HG03354 (cell line): ENCODE results near the gene MAGI2.

Experiments used
- ATAC-seq: cut with Tn5 transposase; IDR thresholded peaks from one replicate; pipeline ENCODE4 v1.9.1; 2021; ENCODE audit warnings: mild to moderate bottlenecking; ENCODE audit not compliant: unreplicated experiment, poor library complexity, severe bottlenecking

Gene MAGI2

DNA sequence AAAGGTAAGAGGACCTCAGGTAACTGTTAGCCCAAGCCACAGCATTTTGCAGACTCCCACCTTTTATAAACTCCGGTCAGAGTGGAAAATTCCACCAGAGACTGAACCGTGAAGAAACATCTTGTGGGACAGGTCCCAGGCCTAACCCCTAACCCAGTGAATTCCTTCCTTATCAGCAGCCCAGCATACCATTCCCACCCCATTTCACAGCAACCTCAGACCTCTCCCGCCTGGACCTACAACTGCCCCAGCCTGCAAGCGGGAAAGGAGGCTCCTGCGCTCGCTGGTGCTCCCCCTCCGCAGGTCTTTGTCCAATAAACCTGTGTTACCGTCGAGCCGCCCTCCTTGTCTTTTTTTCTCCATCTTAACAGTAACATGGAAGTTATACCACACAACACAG is 736.6 kb downstream of the MAGI2 start:
- ATAC-seq, result no peak

DNA sequence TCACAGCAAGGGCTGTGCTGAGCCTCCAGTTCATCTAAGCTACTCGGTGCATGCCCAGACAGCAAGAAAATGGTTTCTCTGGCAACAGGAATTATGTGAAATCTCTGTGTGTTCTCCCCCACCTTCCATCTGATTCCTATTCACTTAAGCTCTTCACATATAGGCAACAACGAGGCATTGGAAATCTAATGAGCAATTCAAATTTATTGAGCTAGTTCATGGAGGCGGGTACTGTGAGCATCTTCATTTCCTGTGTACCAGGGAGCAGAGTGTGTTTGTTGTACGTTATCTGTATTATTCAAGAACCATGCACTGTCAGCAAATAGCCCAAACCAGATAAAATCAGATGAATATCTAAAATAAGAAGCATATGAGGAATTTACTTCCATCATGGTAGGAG is 739.1 kb downstream of the MAGI2 start:
- ATAC-seq, result no peak

DNA sequence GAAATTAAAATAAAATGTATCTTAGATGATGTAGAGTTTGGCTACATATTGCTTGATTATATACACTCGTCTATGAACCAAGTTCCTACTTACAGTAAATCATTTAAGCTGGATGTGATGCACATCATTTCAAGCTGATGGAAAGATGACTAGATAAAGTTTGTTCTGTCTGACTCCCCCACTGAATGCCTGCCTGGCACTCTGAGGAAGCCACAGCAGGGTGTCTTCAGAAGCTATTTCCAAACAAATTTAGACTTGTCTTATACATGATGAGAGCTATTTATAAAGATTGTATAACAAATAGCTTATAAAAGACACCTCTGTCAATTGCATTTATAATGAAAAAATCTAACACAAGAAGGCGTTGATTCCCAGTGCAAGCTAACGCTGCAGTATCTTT is 741.4 kb downstream of the MAGI2 start:
- no peak for ATAC-seq

DNA sequence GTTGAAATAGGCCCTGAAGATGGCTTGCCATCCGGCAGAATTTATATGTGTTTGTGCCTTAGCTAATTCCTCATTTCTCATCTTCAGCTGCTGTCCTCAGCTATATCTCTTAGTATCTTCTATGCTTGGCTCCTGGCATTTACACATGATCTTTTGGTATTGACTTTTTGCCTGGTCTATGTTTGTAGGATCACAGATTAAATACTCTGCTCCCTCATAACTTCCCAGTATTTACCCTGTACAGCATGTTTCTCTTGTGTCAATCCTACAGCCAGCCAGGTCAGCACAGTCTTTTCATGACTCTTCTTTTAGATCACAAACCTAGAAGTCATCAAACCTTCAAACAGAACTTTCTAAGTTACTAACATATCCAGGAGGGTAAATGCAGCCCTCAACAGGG is 743.8 kb downstream of the MAGI2 start:
- no peak for ATAC-seq

DNA sequence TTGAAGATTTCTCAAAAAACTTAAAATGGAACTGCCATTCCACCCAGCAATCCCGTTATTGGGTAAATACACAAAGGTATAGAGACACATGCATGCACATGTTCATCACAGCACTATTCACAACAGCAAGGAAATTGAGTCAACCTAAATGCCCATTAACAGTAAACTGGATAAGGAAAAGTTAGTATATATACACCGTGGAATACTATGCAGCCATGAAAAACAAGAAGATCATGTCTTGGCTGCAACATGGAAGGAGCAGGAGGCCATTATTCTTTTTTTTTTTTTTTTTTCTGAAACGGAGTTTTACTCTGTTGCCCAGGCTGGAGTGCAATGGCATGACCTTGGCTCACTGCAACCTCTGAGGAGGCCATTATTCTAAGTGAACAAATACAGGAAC is 749.0 kb downstream of the MAGI2 start:
- no peak for ATAC-seq

- ATAC-seq, result no peak
Observed at GRCh38 chr7:78703391-78703790, 750.1 kb downstream of the MAGI2 start.

DNA sequence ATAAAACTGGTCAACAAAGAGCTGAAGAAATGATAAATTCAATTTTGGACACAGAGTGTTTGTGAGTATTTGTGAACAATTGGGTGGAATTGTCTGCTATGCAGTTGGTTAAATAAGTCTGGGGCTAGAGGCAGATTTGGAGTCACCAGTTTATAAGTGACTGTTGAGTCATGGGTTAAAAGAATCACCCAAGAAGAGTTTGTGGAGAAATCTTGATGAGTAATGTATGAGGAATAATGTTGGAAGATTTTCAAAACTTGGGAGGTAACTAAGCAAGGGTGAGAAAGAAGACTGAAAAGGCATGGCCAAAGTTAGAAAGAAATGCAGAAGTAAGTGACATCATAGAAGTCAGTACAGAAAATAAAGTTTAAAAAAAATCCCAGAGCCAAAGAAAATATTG is 750.7 kb downstream of the MAGI2 start:
- ATAC-seq, result no peak

- ATAC-seq, result no peak
Observed at GRCh38 chr7:78695826-78696225, 757.6 kb downstream of the MAGI2 start.

DNA sequence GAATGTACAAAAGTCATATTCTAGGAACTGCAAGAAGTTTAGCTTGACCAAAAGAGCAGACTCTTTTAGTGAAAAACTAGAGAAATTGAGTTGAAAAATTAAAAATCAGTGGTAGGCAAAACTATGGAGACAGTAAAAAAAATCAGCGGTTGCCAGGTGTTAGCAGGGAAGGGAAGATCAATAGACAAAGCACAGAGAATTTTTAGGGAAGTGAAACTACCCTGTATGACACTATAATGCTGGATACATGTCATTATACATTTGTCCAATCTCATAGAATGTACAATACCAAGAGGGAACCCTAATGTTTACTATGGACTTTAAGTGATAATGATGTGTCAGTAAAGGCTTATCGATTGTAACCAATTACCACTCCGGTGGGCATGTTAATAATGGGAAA is 761.9 kb downstream of the MAGI2 start:
- ATAC-seq, result no peak

- no peak for ATAC-seq
Observed at GRCh38 chr7:78690174-78690573, 763.3 kb downstream of the MAGI2 start.

DNA sequence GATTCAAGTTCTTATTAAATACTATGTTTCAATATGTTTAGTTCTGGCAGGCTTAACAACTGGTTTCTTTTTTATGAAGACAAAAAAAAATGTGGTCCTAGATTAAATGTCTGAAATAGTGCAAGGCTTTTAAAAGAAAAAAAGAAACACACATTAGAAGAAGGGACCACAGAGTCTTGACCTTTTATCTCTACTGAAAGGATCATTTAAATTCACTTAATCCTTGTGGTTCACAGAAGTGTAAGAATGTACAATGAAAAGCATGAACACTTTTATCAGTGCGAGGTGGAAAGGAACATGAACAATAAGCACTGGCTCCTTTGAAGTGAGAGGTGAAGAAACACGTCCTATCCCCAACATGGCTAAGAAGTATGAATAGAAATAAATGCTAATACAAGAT is 765.1 kb downstream of the MAGI2 start:
- ATAC-seq, result no peak

DNA sequence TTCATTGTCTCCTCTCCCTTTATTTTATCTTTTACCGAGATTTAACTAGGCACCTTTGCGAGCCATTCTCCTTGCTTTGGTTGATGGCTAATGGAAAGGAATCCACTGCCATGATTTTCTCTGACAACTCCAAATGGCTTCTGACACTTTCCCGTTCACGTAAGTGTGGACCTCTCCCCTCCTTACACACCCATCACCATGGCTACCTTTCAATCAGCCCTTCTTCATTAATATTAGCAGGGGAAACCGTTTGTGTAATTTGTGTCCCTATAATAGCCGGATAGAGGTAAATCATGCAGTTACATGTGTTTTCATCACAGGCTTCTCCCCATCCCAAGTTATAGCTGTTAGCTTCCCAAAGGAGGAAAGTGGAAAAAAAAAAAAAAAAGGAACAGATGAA is 767.3 kb downstream of the MAGI2 start:
- no peak for ATAC-seq

DNA sequence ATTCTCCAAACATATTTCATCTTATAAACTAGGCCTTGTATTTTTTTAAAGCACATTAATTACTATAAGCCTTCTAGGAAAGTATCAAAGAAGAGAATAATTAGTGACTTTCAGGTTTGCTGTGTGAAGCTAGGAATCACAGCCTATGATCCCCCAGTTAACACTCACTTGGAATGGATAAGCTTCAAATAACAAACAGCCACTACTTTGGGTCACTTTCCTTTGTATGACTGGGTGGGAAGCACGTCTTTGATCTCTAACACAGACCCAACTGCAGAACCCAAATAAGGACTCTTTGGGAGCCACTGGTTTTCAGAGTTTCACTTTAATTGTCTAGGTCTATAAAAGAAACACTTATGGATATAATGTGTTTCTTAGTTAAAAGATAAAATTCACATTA is 769.3 kb downstream of the MAGI2 start:
- no peak for ATAC-seq

DNA sequence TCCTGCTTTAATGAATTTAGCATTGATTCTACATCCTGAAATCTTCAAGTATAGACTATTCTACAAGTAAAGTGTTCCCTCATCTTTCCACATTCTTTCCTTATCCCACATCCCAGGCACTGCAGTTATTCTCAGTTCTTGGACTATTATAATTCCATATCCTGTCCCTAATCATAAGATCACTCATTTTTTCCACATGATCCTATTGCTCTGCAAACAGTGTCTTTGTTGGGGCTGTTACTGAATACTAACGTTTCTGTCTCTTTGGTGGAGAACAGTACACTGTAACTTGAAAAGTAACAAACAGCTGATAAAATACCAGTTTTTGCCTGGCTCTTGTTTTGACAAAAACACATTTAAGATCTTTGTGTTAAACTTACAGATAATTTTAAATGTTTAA is 769.9 kb downstream of the MAGI2 start:
- no peak for ATAC-seq

DNA sequence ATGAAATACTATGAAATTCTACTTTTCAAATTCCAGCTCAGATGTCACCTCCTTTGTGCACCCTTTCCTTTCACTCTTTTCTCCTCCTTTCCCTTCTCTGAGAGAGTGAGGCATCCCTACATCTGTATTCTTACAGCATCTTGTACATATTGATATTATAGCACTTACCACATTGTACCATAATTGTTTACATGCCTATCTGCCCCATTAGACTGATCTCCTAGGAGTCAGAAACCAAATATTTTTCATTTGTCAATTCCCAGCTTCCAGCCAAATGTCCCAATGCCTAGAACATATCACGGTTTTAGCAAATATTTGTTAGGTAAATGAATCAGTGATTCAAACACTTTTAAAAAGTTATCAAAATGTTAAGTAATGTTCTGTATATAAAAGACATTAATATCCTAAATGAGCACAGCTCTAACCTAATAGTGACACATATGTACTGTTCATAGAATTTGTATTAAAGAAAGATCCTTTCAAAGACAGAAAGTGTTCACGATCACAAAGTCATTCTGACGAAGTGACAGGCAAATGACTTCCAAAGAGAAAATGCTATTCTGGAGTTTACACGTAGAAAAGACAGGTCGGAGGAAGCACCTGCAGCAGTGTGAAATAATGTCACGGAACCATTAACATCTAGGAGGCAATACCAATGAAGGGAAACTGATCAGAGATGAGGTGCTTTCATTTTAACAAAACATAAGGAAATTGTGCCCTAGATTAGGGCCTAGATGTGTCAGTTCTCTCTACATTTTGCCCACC is 774.2 kb downstream of the MAGI2 start:
- ATAC-seq, result no peak

GRCh38 chr7:78677391-78677790 is 776.1 kb downstream of the MAGI2 start:
- ATAC-seq, result no peak

DNA sequence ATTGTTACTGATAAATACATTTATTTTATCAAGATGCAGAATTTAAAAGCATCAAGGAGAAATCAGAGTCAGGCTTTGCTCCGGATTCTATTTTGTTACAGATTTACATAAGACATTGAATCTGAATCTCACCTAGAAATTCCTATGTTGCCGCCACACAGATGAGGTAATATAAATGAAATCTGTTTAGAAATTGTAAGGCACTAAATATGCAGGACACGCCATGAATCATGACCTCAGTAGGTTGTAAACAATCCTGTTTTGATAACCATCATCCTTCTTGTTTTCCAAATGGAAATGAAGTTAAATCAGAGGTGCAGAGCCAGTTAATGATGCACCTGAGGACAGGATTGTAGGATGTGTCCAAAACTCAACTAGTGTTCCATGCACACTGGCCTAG is 778.0 kb downstream of the MAGI2 start:
- no peak for ATAC-seq

DNA sequence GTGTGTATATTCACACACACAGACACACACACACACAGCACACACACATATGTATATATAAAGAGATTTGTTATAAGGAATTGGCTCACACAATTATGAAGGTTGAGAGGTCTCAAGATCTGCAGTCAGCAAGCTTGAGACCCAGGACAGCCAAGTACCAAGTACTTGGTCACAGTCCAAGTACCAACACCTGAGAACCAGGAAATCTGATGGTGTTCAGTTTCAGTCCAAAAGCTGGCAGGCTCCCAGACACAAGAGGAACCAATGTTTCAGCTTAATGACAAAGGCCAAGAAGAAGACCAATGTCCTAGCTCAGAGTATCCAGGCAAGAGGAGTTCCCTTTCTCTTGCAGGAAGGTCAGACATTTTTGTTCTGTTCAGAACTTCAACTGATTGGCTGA is 780.2 kb downstream of the MAGI2 start:
- no peak for ATAC-seq

- ATAC-seq, result no peak
Observed at GRCh38 chr7:78662939-78663338, 790.5 kb downstream of the MAGI2 start.

DNA sequence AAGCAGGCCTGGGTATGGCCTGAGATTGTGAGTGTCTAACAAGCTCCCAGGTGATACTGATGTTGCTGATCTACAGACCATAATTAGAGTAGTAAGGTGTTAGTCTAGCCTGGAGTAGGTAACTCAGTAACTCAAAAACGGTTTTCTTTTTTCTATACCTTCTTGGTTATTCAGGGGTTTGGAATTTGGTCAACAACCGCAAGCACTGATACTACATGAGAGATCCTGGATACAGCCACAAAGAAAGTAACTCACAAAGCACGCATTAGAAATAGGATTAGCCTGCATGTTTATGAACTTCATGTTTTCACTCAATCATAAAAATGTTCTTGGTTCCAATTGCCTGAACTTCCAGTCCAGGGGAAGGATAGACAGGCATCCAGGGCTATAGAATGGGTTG is 803.5 kb downstream of the MAGI2 start:
- no peak for ATAC-seq

GRCh38 chr7:78649236-78649635 is 804.2 kb downstream of the MAGI2 start:
- ATAC-seq, result no peak

GRCh38 chr7:78642751-78643150 is 810.7 kb downstream of the MAGI2 start:
- ATAC-seq, result no peak
